HG03442 (cell line): Measurements from ENCODE around the gene ENOX2.
A peak's percentile ranks its signal among the peaks of the same experiment; 100 is the strongest.
"Not testable (repeated sequence)": the region's sequence is repeated elsewhere in the genome, so short reads cannot be mapped to it uniquely, and the experiment has no call there.

Experiments used
- ATAC-seq: cut with Tn5 transposase; IDR thresholded peaks from one replicate; pipeline ENCODE4 v1.9.1; 2021; ENCODE audit warnings: mild to moderate bottlenecking, moderate library complexity; ENCODE audit not compliant: unreplicated experiment

The ENOX2 gene

DNA sequence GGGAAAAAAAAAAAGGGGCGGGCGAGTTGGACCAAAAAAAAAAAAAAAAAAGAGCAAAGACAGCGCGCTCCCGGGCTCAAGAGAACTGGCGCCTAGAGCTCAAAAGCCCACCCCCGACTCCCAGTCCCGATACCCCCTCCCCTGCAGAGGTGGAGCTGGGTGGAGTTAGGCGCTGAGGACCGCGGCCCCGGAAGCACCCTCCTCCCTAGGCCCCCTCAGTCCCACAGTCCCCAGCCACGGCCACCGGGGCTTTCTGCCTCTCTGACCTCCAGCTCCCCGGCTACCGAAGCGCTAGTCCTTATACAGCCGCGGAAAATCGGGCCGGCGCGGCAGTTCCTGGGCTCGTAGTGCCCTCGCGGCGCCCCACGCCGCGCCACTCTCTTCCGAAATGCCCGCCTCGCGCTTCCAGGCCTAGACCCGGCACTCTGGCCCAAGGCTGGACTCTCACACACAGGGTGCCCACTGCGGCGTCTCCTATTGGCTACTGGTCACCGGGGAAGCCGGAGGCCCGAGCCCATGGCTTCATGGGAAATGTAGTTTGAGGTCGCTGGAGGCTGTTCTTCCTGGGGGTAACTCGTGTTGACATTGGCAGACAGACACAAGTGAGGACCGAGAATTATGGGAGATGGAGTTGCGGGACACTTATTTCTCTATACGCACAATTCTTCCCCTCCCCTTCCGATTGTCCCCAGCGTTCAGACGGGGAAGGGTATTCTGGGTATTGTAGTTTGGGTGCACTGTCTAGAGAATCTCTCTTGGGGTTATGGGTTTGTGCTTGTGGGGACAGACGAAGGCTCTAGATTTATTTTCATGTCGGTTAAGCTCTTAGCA, at the start of gene ENOX2:
TSS of gene ENOX2 (minus strand) at position 427 of the 831 bp plus-strand sequence. CDS start 199,993 bp downstream, outside the sequence.
- ATAC-seq, result peak; percentile 97

- peak; percentile 94 for ATAC-seq
Measured at GRCh38 chrX:130952266-130953043, 49.4 kb upstream of the ENOX2 start.

- no peak for ATAC-seq
Measured at GRCh38 chrX:130944230-130944629, 41.2 kb upstream of the ENOX2 start.

GRCh38 chrX:130937101-130937500, 34.1 kb upstream of the ENOX2 start:
- no peak for ATAC-seq

DNA sequence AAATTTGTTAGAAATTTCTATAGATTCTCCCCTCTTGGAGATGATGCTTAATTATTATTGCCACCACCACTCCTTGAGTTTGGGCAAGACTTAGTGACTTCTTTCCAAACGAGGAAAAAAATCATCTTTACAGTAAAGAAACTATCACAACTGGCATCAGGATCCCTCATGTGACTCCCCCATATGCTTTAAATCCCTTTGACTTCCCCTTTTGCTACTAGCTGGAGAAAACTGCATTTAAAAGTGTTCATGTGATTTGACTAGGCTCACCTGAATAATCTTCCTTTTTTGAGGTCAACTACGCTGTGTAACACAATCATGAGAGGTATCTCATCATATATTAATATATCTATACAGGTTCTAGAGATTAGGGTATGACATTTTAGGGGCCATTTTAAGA, 30.3 kb upstream of the ENOX2 start:
- ATAC-seq, result no peak

GRCh38 chrX:130920405-130920804, 17.4 kb upstream of the ENOX2 start:
- not testable (repeated sequence) for ATAC-seq

DNA sequence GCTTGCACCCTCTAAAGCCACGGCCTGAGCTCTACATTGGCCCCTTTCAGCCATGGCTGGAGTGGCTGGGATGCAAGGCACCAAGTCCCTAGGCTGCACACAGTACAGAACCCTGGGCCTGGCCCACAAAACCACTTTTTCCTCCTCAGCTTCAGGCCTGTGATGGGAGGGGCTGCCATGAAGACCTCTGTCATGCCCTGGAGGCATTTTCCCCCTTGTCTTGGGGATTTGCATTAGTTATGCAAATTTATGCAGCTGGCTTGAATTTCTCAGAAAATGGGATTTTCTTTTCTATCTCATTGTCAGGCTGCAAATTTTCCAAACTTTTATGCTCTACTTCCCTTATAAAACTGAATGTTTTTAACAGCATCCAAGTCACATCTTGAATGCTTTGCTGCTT, 16.7 kb upstream of the ENOX2 start:
- ATAC-seq, result not testable (repeated sequence)

- not testable (repeated sequence) for ATAC-seq
Measured at GRCh38 chrX:130918498-130918897, 15.5 kb upstream of the ENOX2 start.

DNA sequence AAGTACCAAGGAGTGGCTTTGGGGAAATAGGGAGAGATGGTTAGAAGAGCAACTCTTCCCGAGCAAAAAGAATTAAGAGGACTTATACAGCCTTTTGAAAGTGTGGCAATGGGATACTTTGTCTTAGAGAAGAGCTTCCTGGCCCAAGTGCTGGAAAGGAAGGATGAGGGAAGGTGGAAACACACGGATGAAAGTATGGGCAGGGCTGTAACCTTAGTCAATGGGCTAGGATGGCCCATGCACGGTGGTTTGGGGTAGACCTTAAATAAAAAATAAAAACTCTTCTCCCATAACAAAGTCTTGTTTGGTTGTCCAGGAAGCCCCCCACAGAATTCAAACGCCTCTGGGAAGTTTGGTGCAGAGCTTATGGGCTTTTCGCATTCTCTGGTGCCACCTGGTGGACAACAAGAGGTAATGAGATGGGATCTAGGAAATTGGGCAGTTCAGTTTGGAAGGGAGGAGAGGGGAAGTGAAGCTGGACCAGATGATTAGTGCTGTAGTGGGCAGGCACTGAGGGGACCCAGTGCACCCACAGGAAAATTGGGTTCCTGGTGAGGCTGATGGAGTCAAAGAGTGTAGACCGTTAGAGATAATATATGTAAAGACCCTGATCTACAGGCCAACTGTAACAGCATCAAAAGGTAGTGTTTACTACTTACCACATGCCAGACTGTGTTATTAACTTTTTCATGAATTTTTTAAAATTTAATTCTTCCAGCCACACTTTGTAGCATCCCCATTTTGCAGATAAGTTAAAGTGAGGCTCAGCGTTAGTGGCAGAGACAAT, 13.8 kb upstream of the ENOX2 start:
- ATAC-seq, result peak; percentile 54

DNA sequence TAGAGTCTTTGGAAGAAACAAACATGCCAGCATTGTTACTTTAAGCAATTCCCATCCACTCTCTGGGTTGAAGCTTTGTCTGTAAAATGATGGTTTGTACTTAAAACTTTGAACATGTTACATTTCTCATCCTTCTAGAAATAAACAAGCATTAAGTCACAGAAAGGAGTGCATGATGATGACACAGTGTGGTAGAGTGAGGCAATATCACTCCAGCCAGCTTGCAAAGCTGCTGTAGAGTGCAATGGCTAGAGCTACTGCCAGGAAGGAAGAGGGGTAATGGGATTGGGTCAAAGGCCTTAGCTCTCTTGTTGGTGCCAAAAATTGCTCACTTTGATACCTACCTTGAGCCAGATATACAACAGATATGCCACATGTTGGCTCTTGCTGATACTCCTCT, 12.3 kb upstream of the ENOX2 start:
- ATAC-seq, result no peak

GRCh38 chrX:130909469-130910136, 6.6 kb upstream of the ENOX2 start:
- no peak for ATAC-seq

DNA sequence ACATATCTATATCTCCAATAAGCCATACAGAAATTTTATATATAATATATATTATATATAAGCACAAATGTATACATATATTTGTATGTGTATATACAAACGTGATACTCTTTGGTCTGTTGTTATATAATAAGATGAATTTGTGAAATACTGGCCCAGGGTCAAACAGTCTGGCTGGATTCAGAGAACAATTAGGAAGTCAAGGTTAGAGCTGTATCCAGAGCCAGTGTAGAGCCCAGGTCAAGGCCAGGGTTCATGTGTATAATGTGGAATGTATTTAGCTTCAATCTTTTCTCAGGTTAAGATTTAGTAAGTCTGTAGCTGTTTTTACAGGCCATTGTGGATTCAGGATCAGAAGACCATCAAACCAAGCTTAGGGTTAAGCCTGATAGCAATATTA, 3.8 kb upstream of the ENOX2 start:
- ATAC-seq, result no peak

- ATAC-seq, result no peak
Measured at GRCh38 chrX:130902446-130902782, 595 bp downstream of the ENOX2 start.

DNA sequence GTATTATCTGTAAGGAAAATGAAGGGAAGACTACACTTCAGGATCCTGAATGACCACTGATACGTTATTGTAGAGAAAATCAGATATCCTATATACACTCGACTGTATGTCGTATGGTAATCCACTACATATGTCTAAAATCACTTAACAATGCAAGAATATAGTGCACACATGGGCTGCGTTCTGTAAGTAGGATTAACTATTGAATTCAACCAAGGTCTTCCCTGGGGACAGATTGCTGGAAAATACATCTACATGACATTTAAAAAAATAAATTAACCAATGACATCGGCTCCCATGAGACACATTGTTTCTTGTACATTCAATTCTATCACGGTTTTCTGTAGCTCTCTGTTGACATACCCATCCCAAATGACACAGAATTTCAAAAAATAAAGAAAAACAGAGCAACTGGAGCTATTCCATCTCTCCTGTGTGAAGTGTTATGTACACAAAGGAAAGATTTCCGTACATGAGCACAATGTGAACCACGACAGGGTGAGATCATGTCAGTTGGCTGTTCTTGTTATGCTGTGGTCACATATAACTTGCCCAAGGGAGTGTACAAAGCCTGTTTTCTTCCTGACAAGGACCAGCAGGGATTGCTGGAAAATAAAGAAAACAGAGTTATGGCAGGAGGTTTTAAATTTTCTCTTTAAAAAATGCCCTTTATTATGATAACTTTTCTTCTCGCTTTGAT, 6.1 kb downstream of the ENOX2 start:
- no peak for ATAC-seq

DNA sequence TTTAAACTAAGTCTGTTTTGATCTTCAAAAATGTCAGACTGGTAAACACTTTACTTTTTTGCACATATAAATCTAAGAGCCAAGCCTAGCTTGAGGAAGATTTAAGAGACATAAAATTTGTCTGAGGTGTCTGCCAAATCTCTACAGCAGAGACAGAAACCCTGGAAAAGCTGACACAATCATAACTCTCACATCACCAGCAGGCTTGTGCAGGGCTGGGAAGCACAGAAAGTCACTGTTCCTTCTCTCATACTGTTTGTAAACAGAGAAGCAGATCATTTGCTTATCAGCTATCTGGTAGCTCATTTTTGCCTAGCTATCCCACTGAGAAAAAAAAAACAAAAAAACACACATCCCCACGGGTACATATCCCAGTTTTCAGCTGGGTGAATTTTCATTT, 7.0 kb downstream of the ENOX2 start:
- no peak for ATAC-seq

GRCh38 chrX:130895299-130895698, 7.7 kb downstream of the ENOX2 start:
- no peak for ATAC-seq

DNA sequence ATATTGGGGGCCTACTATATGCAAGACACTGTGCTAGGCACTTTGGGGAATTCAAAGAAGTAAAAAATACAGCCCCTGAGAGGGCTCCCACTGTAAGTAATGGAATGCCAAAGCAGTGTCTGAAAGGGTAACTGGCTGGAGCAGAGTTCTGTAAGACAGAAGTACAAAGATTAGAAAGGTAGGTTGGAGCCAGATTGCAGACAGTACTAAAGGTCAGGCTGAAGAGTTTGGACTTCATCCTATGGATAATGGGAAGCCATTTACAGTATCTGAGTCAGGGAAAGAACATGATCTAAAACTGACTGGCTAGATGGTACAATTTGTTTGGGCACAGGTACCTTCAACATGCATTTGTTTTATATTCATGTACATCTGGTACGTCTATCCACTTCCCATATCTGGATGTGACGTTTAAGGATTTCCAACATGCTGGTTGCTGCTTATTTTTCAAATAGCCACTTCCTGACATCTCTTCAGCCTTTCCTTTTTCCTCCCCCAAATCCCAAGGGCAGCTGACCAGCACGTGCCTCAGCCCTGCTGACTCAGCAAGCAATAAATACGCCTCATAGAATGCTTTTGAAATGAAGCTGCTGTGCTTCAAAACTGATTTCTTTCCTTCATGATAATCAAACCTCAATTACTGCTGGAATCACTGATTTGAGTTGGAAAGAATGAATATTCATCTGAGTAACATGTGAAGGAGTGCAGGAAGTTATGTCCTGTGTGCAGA, 9.5 kb downstream of the ENOX2 start:
- ATAC-seq, result no peak

DNA sequence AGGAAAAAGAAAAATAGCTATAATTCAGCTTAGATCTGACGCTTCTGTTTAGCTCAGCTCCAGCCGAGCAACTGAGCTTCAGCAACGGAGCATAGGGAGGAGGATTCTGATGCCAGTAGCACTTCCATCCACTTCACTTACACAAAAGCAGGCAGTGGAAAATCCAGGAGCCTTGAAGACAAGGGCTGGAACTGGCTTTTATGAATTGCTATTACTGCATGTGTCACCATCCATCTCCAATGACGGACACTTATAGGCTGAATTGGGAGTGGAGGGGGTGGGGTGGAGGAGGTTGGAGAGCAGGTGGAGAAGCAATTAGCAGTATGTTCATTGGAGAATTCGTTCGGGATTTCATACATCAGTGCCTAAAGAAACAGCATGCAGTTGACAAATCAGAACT, 15.6 kb downstream of the ENOX2 start:
- ATAC-seq, result no peak

DNA sequence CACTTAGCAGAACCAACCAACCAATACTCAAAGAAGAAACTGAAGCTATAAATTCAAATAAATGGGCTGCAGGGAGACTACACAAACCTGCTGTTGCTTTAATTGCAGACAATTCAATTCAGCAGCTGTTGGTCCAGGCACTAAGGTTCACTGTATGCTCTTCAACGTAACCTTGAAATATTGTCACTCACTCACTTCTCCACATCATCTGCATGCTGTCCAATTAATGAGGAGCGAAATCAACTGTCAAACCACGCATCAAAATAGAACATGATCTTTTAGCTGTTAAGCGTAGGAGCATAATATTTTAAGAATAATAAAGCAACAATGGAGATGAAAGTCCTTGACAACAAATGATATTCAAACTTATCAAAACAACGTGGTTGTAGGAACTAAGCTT, 17.0 kb downstream of the ENOX2 start:
- no peak for ATAC-seq

- no peak for ATAC-seq
Measured at GRCh38 chrX:130885508-130885907, 17.5 kb downstream of the ENOX2 start.
